Measurements from ENCODE around the gene RENBP. TPM values are rescaled to one million over a fixed set of nuclear protein-coding genes. Genes with fewer than 3 reads are reported as not detected.
A peak's percentile ranks its signal among the peaks of the same experiment; 100 is the strongest.

Gene RENBP
- total RNA-seq, 2 experiments from 2014 or later: 12.1 to 12.8 TPM

GRCh38 chrX:153906126-153906917 is 38.1 kb downstream of the RENBP start:
- Mint-ChIP-seq H3K27me3 (no peaks in the 10 kb centered on the region), H3K9me3 (no peaks in the 10 kb centered on the region), H3K36me3 (ENCODE audit: low read depth) (peaks cover 7% of the 10 kb centered on the region), H3K4me1 (peaks cover 30% of the 10 kb centered on the region), H3K4me3 (no peak overlapping the region), H3K27ac (peak overlapping the region; percentile 16)
- ChIA-PET CTCF (interaction anchor here (0.9 kb wide), 1 partner anchor 41 kb away, joined by 3 read pairs; no protein-coding TSS in a partner anchor), POLR2A (interaction anchor here (0.8 to 9.4 kb wide), 6 partner anchors 11 to 459 kb away, joined by 3 to 114 read pairs (median 4); partner anchors contain the start of genes ARHGAP4, IDH3G and SSR4)
- no peak for DNase-seq

- Mint-ChIP-seq H3K4me1 (peaks cover 37% of the 10 kb centered on the region), H3K27ac (no peak overlapping the region), H3K36me3 (ENCODE audit: low read depth) (peaks cover 7% of the 10 kb centered on the region), H3K4me3 (no peak overlapping the region), H3K9me3 (no peaks in the 10 kb centered on the region), H3K27me3 (no peaks in the 10 kb centered on the region)
- DNase-seq: no peak
- POLR2A ChIA-PET: interaction anchor here (0.8 to 9.4 kb wide), 4 partner anchors 14 to 460 kb away, joined by 3 to 114 read pairs (median 6); partner anchors contain the start of genes ARHGAP4, IDH3G and SSR4
- CTCF ChIA-PET: no interaction called here
Measured at GRCh38 chrX:153905481-153906095, 38.9 kb downstream of the RENBP start.

GRCh38 chrX:153903991-153904957 is 40.2 kb downstream of the RENBP start, which contains the start of gene AVPR2:
Gene AVPR2, plus strand, starts transcription at chrX:153904673. Its CDS starts 473 bp downstream, at chrX:153905146.
- no peak within 1 kb of the TSS for H3K4me3 Mint-ChIP-seq
- ChIA-PET POLR2A (no interaction called here), CTCF (no interaction called here)
- DNase-seq: no peak
- peaks cover 3% of the 10 kb centered on the region for H3K36me3 Mint-ChIP-seq (ENCODE audit: low read depth)
- H3K27ac Mint-ChIP-seq: peak within 1 kb of the TSS; percentile 71
- no peaks in the 10 kb centered on the region for H3K9me3 Mint-ChIP-seq
- H3K27me3 Mint-ChIP-seq: no peaks in the 10 kb centered on the region
- H3K4me1 Mint-ChIP-seq: peaks cover 39% of the 10 kb centered on the region

GRCh38 chrX:153903238-153903980 is 41.0 kb downstream of the RENBP start:
- Mint-ChIP-seq H3K9me3 (no peaks in the 10 kb centered on the region), H3K27me3 (peaks cover 3% of the 10 kb centered on the region), H3K4me3 (no peak overlapping the region), H3K36me3 (ENCODE audit: low read depth) (peaks cover 3% of the 10 kb centered on the region), H3K4me1 (peaks cover 40% of the 10 kb centered on the region), H3K27ac (peak overlapping the region; percentile 71)
- CTCF ChIA-PET: no interaction called here
- POLR2A ChIA-PET: interaction anchor here (0.8 kb wide), 2 partner anchors 22 to 105 kb away, joined by 3 read pairs; no protein-coding TSS in a partner anchor
- DNase-seq: no peak

GRCh38 chrX:153902385-153902784 is 42.1 kb downstream of the RENBP start:
- Mint-ChIP-seq H3K36me3 (ENCODE audit: low read depth) (no peaks in the 10 kb centered on the region), H3K4me1 (peaks cover 40% of the 10 kb centered on the region), H3K4me3 (no peak overlapping the region), H3K9me3 (no peaks in the 10 kb centered on the region), H3K27me3 (peaks cover 8% of the 10 kb centered on the region), H3K27ac (no peak overlapping the region)
- CTCF ChIA-PET: no interaction called here
- DNase-seq: no peak
- POLR2A ChIA-PET: interaction anchor here (0.8 to 1.4 kb wide), 3 partner anchors 21 to 104 kb away, joined by 3 read pairs; no protein-coding TSS in a partner anchor

- peaks cover 8% of the 10 kb centered on the region for H3K27me3 Mint-ChIP-seq
- no peak overlapping the region for H3K4me3 Mint-ChIP-seq
- no peak for DNase-seq
- ChIA-PET CTCF (no interaction called here), POLR2A (interaction anchor here (1.4 kb wide), 1 partner anchor 21 kb away, joined by 3 read pairs; no protein-coding TSS in a partner anchor)
- peaks cover 40% of the 10 kb centered on the region for H3K4me1 Mint-ChIP-seq
- no peaks in the 10 kb centered on the region for H3K36me3 Mint-ChIP-seq (ENCODE audit: low read depth)
- H3K9me3 Mint-ChIP-seq: no peaks in the 10 kb centered on the region
- H3K27ac Mint-ChIP-seq: no peak overlapping the region
Measured at GRCh38 chrX:153901753-153902140, 42.7 kb downstream of the RENBP start.

- CTCF ChIA-PET: no interaction called here
- H3K27ac Mint-ChIP-seq: peak overlapping the region; percentile 40
- H3K27me3 Mint-ChIP-seq: peaks cover 8% of the 10 kb centered on the region
- H3K4me3 Mint-ChIP-seq: peak overlapping the region; percentile 40
- peaks cover 35% of the 10 kb centered on the region for H3K4me1 Mint-ChIP-seq
- no peaks in the 10 kb centered on the region for H3K36me3 Mint-ChIP-seq (ENCODE audit: low read depth)
- no peaks in the 10 kb centered on the region for H3K9me3 Mint-ChIP-seq
- DNase-seq: peak; percentile 64
- POLR2A ChIA-PET: interaction anchor here (1.0 to 1.4 kb wide), 2 partner anchors 22 to 82 kb away, joined by 3 read pairs; no protein-coding TSS in a partner anchor
Measured at GRCh38 chrX:153900831-153901752, 43.4 kb downstream of the RENBP start.

- Mint-ChIP-seq H3K4me3 (no peak overlapping the region), H3K9me3 (no peaks in the 10 kb centered on the region), H3K27me3 (peaks cover 18% of the 10 kb centered on the region), H3K4me1 (peaks cover 18% of the 10 kb centered on the region), H3K27ac (no peak overlapping the region), H3K36me3 (ENCODE audit: low read depth) (no peaks in the 10 kb centered on the region)
- no peak for DNase-seq
- ChIA-PET CTCF (no interaction called here), POLR2A (no interaction called here)
Measured at GRCh38 chrX:153897899-153898298, 46.5 kb downstream of the RENBP start.

- Mint-ChIP-seq H3K36me3 (ENCODE audit: low read depth) (no peaks in the 10 kb centered on the region), H3K27me3 (peaks cover 46% of the 10 kb centered on the region), H3K4me3 (no peak overlapping the region), H3K9me3 (no peaks in the 10 kb centered on the region), H3K27ac (no peak overlapping the region), H3K4me1 (peaks cover 7% of the 10 kb centered on the region)
- DNase-seq: no peak
- ChIA-PET CTCF (no interaction called here), POLR2A (no interaction called here)
Measured at GRCh38 chrX:153889123-153889522, 55.3 kb downstream of the RENBP start.

- DNase-seq: no peak
- POLR2A ChIA-PET: no interaction called here
- H3K9me3 Mint-ChIP-seq: no peaks in the 10 kb centered on the region
- CTCF ChIA-PET: no interaction called here
- H3K4me3 Mint-ChIP-seq: no peak overlapping the region
- H3K27ac Mint-ChIP-seq: no peak overlapping the region
- H3K4me1 Mint-ChIP-seq: peaks cover 7% of the 10 kb centered on the region
- peaks cover 40% of the 10 kb centered on the region for H3K27me3 Mint-ChIP-seq
- no peaks in the 10 kb centered on the region for H3K36me3 Mint-ChIP-seq (ENCODE audit: low read depth)
Measured at GRCh38 chrX:153888344-153888743, 56.1 kb downstream of the RENBP start.

GRCh38 chrX:153887385-153887784 is 57.1 kb downstream of the RENBP start:
- peaks cover 34% of the 10 kb centered on the region for H3K27me3 Mint-ChIP-seq
- H3K36me3 Mint-ChIP-seq (ENCODE audit: low read depth): no peaks in the 10 kb centered on the region
- H3K27ac Mint-ChIP-seq: no peak overlapping the region
- no peak overlapping the region for H3K4me3 Mint-ChIP-seq
- POLR2A ChIA-PET: no interaction called here
- DNase-seq: no peak
- H3K4me1 Mint-ChIP-seq: peaks cover 7% of the 10 kb centered on the region
- no peaks in the 10 kb centered on the region for H3K9me3 Mint-ChIP-seq
- CTCF ChIA-PET: no interaction called here

Data from activated CD4-positive, alpha-beta memory T cell treated with anti-CD3 and anti-CD28 coated beads, Interleukin-2, amount 10 ng/mL, durations not matched to agents 7 days and 5 days (primary cell).